IPS-NIHi7 (cell line): ENCODE data around the gene COG8.
"Not testable (repeated sequence)": the region's sequence is repeated elsewhere in the genome, so short reads cannot be mapped to it uniquely, and the experiment has no call there.

ENCODE experiments used
- DNase-seq: peaks from one replicate; pipeline ENCODE4 v3.0.0; 2012; ENCODE audit warnings: mixed read lengths; ENCODE audit errors: extremely low spot score

COG8 gene

GRCh38 chr16:69319381-69319780, 20.0 kb downstream of the COG8 start:
- DNase-seq: no peak

GRCh38 chr16:69318911-69319289, 20.5 kb downstream of the COG8 start:
- DNase-seq: no peak

DNA sequence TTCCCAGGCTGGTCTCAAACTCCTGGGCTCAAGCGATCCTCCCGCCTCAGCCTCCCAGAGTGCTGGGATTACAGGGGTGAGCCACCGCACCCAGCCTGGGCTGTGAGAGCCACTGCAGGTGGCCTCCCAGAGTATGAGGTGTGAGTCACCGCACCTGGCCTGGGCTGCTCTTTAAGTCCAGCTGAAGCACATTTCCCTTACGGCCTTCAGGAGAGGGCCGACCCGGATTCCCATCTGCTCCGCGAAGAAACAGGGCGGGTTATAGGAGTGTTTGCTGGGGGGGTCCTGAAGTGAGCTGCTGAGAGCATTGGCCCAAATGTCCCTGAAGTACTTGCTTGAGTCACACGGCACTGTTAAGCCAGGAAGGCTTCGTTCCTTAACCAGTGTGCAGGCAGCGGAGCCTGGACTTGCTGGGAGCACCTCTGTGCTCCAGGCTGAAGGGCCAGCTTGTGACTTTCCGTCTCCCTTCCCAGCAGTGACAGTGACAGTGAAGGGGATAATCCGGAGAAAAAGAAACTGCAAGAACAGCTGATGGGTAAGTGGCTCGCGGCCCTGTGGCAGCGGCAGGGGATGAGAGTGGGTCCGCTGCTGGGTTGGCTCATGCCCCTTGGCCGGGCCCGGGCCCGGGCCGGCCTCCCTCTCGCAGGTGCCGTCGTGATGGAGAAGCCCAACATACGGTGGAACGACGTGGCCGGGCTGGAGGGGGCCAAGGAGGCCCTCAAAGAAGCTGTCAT, 21.0 kb downstream of the COG8 start:
- no peak for DNase-seq

- no peak for DNase-seq
Measured at GRCh38 chr16:69316595-69317034, 22.7 kb downstream of the COG8 start.

GRCh38 chr16:69315486-69316311, 23.7 kb downstream of the COG8 start:
- no peak for DNase-seq

GRCh38 chr16:69314534-69314933, 24.8 kb downstream of the COG8 start:
- no peak for DNase-seq

GRCh38 chr16:69313469-69313868, 25.9 kb downstream of the COG8 start:
- no peak for DNase-seq

GRCh38 chr16:69311533-69312387, 27.6 kb downstream of the COG8 start:
- peak; percentile 63 for DNase-seq

DNA sequence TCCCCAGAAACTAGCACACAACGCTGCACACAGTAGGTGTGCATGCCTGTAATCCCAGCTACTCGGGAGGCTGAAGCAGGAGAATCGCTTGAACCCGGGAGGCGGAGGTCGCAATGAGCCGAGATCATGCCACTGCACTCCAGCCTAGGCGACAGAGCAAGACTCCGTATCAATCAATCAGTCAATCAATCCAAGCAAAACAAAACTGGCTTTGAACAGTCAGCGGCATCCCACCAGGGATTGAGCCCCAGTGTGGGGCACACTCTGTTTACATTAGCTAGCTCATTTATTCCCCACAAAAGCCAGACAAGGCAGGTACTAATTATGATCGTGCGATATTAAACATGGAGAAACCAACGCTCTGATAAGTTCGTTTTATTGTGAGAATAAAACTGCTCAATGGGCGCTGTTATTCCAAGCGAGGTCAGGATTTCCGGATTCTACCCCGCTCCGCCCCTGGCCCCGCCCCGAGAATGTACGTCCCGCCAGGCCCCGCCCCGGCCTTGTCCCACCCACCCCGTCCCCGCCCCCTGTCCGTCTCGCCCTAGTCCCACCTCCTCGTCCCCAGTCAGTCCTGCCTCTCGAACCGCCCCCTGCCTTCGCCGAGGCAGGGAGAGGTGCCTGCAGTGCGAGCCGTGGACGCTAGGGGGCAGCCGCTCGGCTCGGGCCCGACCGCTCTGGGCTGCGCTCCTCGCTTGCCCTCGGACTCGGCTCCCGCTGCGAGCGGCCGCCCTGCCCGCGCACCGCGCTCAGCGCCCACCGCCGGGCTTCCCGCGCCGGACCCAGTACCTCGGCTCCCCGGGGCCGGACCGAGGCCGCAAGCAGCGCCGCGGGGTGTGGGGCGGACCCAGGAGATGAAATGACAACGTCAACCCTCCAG, 28.5 kb downstream of the COG8 start, which contains the start of gene VPS4A:
Gene VPS4A, plus strand, starts transcription at position 698 of the 880 bp plus-strand sequence. Its CDS starts 162 bp downstream, at position 860.
- DNase-seq: peak; percentile 99

DNA sequence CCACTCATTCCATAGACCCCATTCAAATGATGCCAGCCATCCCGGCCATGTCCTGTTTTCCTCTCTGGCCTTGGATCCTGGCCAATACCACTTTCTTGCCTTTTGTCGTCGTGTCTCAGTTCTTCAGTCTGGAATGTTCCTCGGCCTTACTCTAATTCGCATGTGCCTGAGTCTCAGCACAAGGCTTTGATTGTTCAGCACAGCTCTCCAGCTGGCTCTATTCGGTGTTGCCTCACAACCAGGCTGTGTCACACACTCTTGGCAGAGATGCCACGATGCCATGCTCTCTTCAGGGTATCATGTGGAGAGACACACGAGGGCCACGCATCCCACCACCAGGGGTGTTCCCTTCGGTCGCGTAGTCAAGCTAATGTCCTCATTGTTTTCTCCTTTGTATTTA, 30.0 kb downstream of the COG8 start:
- no peak for DNase-seq

- DNase-seq: no peak
Measured at GRCh38 chr16:69307856-69308255, 31.5 kb downstream of the COG8 start.

DNA sequence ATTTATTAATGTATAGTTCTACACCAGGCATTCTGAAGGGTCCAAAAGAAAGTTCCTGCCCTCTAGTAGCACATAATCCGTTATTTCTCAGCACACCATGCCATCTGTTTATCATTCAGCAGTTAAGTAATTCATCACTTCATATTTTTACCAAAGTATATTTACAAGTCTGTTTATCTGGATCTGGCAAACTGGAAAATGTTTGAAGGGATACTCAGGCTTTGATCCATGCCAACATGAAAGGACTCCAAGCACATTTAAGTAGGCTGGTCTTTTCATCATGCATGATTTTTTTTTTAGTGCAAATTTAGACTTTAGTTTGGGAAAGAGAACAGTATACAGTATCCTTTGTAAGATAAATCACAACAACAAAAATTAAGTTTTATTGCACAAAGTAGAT, 32.3 kb downstream of the COG8 start:
- no peak for DNase-seq

- DNase-seq: no peak
Measured at GRCh38 chr16:69306031-69306430, 33.3 kb downstream of the COG8 start.

DNA sequence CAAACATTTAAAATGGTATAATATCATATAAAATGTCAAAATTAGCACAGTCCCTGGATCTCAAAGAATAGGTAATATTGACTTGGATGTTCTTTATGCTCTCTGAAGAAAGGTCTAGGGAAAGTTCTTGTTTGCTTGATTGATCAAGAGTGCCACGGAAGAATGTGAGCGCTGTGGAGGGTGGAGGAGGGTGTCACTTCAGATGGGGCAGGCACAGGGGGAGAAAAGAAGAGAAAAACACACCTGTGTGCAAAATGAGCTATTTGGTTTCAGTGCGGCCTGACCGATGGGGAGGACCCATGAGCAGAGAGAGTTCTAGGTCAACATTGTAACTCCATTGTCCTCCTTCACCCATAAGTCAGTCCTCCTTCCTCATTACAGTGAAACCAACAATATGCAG, 37.1 kb downstream of the COG8 start:
- no peak for DNase-seq

- no peak for DNase-seq
Measured at GRCh38 chr16:69301861-69302260, 37.5 kb downstream of the COG8 start.

DNA sequence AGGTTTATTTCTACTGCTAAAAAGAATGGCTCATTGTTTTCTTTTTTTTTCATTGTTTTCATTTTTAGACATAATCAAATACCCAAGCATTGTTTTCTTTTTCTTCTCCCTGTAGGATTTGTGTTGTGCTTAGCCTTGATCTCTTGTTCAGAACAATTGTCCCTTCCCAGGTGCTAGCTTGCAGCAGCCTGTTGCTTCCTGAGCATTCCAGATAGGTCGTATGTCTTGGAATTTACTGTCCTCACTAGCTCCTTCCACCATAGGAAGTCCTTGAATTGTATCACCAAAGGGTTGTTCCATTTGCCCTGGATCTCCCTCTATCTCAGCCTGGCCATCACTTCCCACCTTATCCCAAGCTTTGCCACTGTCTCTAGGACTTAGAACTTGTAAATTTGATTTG, 38.2 kb downstream of the COG8 start:
- DNase-seq: no peak

DNA sequence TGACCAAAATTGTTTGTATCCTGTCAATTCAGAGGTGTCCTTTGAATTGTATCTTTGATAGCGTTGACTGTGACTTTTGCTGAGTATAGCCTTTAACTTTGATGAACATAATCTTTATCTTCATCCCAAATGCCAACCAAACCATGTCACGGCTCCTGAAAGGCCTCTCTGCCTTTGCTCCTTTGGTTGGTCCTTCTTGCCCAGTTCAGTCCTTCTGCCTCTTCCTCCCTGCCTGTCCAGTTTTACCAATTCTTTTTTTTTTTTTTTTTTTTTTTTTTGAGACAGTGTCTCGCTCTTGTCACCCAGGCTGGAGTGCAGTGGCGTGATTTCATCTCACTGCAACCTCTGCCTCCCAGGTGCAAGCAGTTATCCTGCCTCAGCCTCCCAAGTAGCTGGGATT, 41.1 kb downstream of the COG8 start:
- DNase-seq: no peak

GRCh38 chr16:69296771-69297170, 42.6 kb downstream of the COG8 start:
- DNase-seq: not testable (repeated sequence)

DNA sequence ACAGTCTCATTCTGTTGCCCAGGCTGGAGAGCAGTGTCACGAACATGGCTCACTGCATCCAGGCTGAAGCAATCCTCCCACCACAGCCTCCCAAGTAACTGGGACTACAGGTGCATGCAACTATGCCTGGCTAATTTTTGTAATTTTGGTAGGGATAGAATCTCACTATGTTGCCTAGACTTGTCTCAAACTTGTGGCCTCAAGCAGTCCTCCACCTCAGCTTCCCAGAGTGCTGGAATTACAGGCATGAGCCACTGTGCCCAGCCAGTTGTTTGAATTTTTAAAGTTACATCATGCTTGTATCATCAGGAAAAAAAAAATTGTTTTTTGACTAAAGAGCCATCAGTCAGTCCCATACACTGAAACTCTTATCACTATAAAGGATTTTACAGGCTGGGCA, 45.3 kb downstream of the COG8 start:
- no peak for DNase-seq

- no peak for DNase-seq
Measured at GRCh38 chr16:69293401-69293800, 46.0 kb downstream of the COG8 start.

- not testable (repeated sequence) for DNase-seq
Measured at GRCh38 chr16:69291657-69292056, 47.7 kb downstream of the COG8 start.
